ENCODE measurements around the gene PAGR1. TPM values are rescaled to one million over a fixed set of nuclear protein-coding genes. Genes with fewer than 3 reads are reported as not detected.

Gene PAGR1
- total RNA-seq, 1 experiment from 2014 or later, result 60.1 TPM

GRCh38 chr16:29841631-29842030 lies 25.7 kb downstream of the PAGR1 start:
- ChIA-PET POLR2A (no interaction called here), CTCF (interaction anchor here (0.8 kb wide), 1 partner anchor 26 kb away, joined by 3 read pairs; the partner anchor contains the start of gene PAGR1)
- H3K4me1 Mint-ChIP-seq, result no peaks in the 10 kb centered on the region
- ATAC-seq (no peak), DNase-seq (ENCODE audit: low spot score) (no peak)
- no peak overlapping the region for H3K27ac Mint-ChIP-seq
- TF ChIP-seq ZNF121 (CRISPR knock-in tag; IDR thresholded peaks at IDR 0.05), result no peak
- H3K9me3 Mint-ChIP-seq, result no peaks in the 10 kb centered on the region
- no peak overlapping the region for H3K4me3 Mint-ChIP-seq
- no peaks in the 10 kb centered on the region; the same call in 1 of the 2 replicates for H3K27me3 Mint-ChIP-seq (ENCODE audit: low read depth)
- no peaks in the 10 kb centered on the region for H3K36me3 Mint-ChIP-seq

GRCh38 chr16:29842732-29843346 lies 26.9 kb downstream of the PAGR1 start:
- ATAC-seq (0 out of 2 replicates have a peak, but pooled peaks have one; percentile 33), DNase-seq (ENCODE audit: low spot score) (no peak)
- ChIA-PET CTCF (interaction anchor here (1.0 to 3.4 kb wide), 11 partner anchors 8 to 213 kb away, joined by 3 to 20 read pairs (median 6); partner anchors contain the start of genes KIF22, MVP, PAGR1 and TLCD3B), POLR2A (no interaction called here)
- Mint-ChIP-seq H3K27ac (no peak overlapping the region), H3K9me3 (no peaks in the 10 kb centered on the region), H3K27me3 (ENCODE audit: low read depth) (no peaks in the 10 kb centered on the region; the same call in 1 of the 2 replicates), H3K4me1 (no peaks in the 10 kb centered on the region), H3K36me3 (no peaks in the 10 kb centered on the region; the same call in 1 of the 2 replicates), H3K4me3 (no peak overlapping the region)
- TF ChIP-seq ARID4B (CRISPR knock-in tag; IDR thresholded peaks at IDR 0.05; ENCODE audit: borderline replicate concordance), result no peak
- TF ChIP-seq GTF2I (CRISPR knock-in tag; conservative IDR thresholded peaks at IDR 0.05), result no peak
- TF ChIP-seq ZNF396 (CRISPR knock-in tag; IDR thresholded peaks at IDR 0.05; ENCODE audit: borderline replicate concordance), result no peak
- no peak for TF ChIP-seq TCF7 (CRISPR knock-in tag; IDR thresholded peaks at IDR 0.05; ENCODE audit: low read depth)
- no peak for TF ChIP-seq ZNF232 (CRISPR knock-in tag; IDR thresholded peaks at IDR 0.05)
- no peak for TF ChIP-seq TEAD4 (CRISPR knock-in tag; IDR thresholded peaks at IDR 0.05)
- no peak for TF ChIP-seq PRDM15 (CRISPR knock-in tag; IDR thresholded peaks at IDR 0.05)
- TF ChIP-seq ZBTB43 (CRISPR knock-in tag; IDR thresholded peaks at IDR 0.05), result no peak

- Mint-ChIP-seq H3K27ac (0 out of 2 replicates have a peak overlapping the region, but pooled peaks have one; percentile 63), H3K36me3 (no peaks in the 10 kb centered on the region; the same call in 1 of the 2 replicates), H3K4me3 (no peak overlapping the region), H3K27me3 (ENCODE audit: low read depth) (no peaks in the 10 kb centered on the region; the same call in 1 of the 2 replicates), H3K9me3 (no peaks in the 10 kb centered on the region), H3K4me1 (no peaks in the 10 kb centered on the region; the same call in 1 of the 2 replicates)
- DNase-seq (ENCODE audit: low spot score), result no peak
- ATAC-seq, result no peak
- POLR2A ChIA-PET, result no interaction called here
- CTCF ChIA-PET, result interaction anchor here (1.0 to 3.4 kb wide), 4 partner anchors 11 to 188 kb away, joined by 3 to 20 read pairs (median 10); partner anchors contain the start of genes PAGR1 and TLCD3B
- no peak for TF ChIP-seq NFE2L1 (CRISPR knock-in tag; IDR thresholded peaks at IDR 0.05)
- no peak for TF ChIP-seq SP1 (CRISPR knock-in tag; conservative IDR thresholded peaks at IDR 0.05)
- no peak for TF ChIP-seq CBFB (CRISPR knock-in tag; IDR thresholded peaks at IDR 0.05; ENCODE audit: low read depth)
- TF ChIP-seq PREB (CRISPR knock-in tag; IDR thresholded peaks at IDR 0.05; ENCODE audit: borderline replicate concordance), result no peak
- no peak for TF ChIP-seq NR3C1 (CRISPR knock-in tag; conservative IDR thresholded peaks at IDR 0.05; ENCODE audit: low read depth)
- TF ChIP-seq IRF1 (CRISPR knock-in tag; IDR thresholded peaks at IDR 0.05), result no peak
- no peak for TF ChIP-seq GTF2I (CRISPR knock-in tag; conservative IDR thresholded peaks at IDR 0.05)
- TF ChIP-seq AR (CRISPR knock-in tag; IDR thresholded peaks at IDR 0.05), result no peak
- TF ChIP-seq RORB (CRISPR knock-in tag; IDR thresholded peaks at IDR 0.05), result no peak
These were observed 28.0 kb downstream of the PAGR1 start for GRCh38 chr16:29843931-29844330.
